Measurements from ENCODE around the gene CCDC152. TPM values are rescaled to one million over a fixed set of nuclear protein-coding genes. Genes with fewer than 3 reads are reported as not detected.

Gene CCDC152
- total RNA-seq, 1 experiment from 2014 or later = not detected

DNA sequence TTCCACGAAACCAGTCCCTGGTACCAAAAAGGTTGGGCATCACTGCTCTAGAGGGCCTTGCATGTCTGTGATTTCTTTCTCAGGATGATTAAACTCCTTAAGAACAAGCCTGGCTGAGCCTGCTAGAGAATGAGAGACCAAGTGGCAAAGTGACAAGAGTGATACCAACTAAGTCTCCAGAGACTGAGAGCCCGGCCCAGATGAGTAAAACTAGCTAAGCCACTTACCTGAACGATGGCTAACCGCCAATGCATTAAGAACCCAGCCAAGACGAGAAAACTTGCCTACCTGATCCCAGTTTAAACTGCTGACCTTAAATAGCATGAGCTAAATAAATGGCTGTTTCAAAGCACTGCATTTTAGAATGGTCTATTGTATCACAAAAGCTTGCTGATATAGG is 5.6 kb upstream of the CCDC152 start:
- H3K9me3 ChIP-seq (ENCODE audit: control insufficient read depth in 1 of 2, insufficient read depth in 1 of 2, low read depth in 1 of 2, low read length in 2 of 2) = no peaks in the 10 kb centered on the region
- no peak for DNase-seq (ENCODE audit: low read depth, low spot score)
- POLR2A ChIA-PET = no interaction called here
- BruUV-seq (replicated peaks) = no TSS peak
- CTCF ChIA-PET = interaction anchor here (2.3 kb wide), 1 partner anchor 16 kb away, joined by 8 read pairs; no protein-coding TSS in a partner anchor
- no peaks in the 10 kb centered on the region for H3K9me2 ChIP-seq (ENCODE audit: insufficient read depth)
- no peak overlapping the region for H2AFZ ChIP-seq (ENCODE audit: low read depth, low read length, poor library complexity, severe bottlenecking)
- no peaks in the 10 kb centered on the region for H4K20me1 ChIP-seq (ENCODE audit: insufficient read depth)
- H3K4me3 ChIP-seq (replicated peaks in 1 of 2; ENCODE audit: low read depth in 1 of 2, low read length in 2 of 2) = no peak overlapping the region
- ATAC-seq = no peak
- no peak overlapping the region for H3K9ac ChIP-seq (ENCODE audit: low read length)
- no peaks in the 10 kb centered on the region for H3K4me1 ChIP-seq (ENCODE audit: control insufficient read depth in 1 of 2, insufficient read depth in 2 of 2, low read length in 2 of 2)
- no peaks in the 10 kb centered on the region for H3K79me2 ChIP-seq (ENCODE audit: insufficient read depth, low read length)
- TF ChIP-seq EGR1 (IDR thresholded peaks at IDR 0.05; ENCODE audit: low read depth) (no peak), POLR2AphosphoS5 (IDR thresholded peaks at IDR 0.05; ENCODE audit: low read depth, low read length) (no peak), CBX3 (IDR thresholded peaks at IDR 0.05; ENCODE audit: low read depth) (no peak), TCF7L2 (IDR thresholded peaks at IDR 0.05; ENCODE audit: borderline replicate concordance, extremely low read depth, insufficient read depth, insufficient read length) (no peak), POLR2A (IDR thresholded peaks at IDR 0.05; ENCODE audit: borderline replicate concordance, extremely low read depth, insufficient read depth, insufficient read length) (no peak), SP1 (IDR thresholded peaks at IDR 0.05; ENCODE audit: low read depth) (no peak), EZH2 (IDR thresholded peaks at IDR 0.05) (no peak), ZBTB33 (IDR thresholded peaks at IDR 0.05; ENCODE audit: extremely low read depth, insufficient replicate concordance, low read length) (no peak), RAD21 (IDR thresholded peaks at IDR 0.05; ENCODE audit: low read depth) (no peak), REST (IDR thresholded peaks at IDR 0.05; ENCODE audit: low read depth) (no peak)
- no peaks in the 10 kb centered on the region for H3K27me3 ChIP-seq (ENCODE audit: insufficient read depth, low read length)
- H3K27ac ChIP-seq (ENCODE audit: low read depth, low read length) = no peak overlapping the region
- H3K36me3 ChIP-seq (ENCODE audit: control insufficient read depth in 1 of 2, insufficient read depth in 2 of 2, low read length in 2 of 2) = no peaks in the 10 kb centered on the region
- RAD21 ChIA-PET (ENCODE audit: low non-redundant PET in 1 of 2, low total read pairs in 2 of 2, uncharacterized antibody in 2 of 2, unreplicated experiment in 2 of 2) = no interaction called here
- intact Hi-C loops (cut with micrococcal nuclease) = no loop called here
- no peak overlapping the region for H3K4me2 ChIP-seq (ENCODE audit: low read length)
